ENCODE measurements around the gene SRXN1.

DNA sequence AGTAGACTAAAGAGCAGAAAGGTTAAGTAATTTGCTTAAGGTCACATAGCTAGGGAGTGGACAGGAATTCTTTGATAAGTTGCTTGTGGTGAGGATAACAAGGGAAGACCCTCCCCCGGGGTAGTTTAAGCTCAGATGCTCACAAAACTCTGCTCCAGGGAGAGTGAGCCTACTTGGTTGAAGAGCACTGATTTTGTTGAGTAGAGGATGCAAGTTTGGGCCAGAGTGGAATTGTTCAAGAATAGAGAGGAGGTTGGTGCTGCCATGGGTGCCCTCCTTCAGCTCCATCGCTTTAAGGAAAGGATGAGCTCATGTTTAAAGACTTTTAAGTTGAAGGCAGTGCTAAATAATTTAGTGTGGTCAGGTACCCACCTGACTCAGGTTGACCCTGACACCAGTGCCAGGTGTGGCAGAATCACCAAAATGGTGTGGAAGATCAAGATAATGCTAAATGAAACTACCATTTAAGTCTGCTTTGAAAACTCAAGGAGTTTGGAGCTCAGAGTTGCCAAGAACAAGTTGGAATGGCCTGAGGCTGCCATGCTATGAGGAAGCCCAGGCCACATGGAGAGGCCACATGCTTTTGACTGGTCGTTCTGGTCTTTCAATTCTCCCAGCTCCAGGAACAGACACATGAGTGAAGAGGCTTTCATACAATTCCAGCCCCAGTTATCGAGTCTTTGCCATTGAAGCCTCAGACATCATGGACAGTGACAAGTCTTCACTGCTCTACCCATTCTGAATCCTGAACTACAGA, 34.9 kb downstream of the SRXN1 start:
- TF ChIP-seq, protein P1, sequence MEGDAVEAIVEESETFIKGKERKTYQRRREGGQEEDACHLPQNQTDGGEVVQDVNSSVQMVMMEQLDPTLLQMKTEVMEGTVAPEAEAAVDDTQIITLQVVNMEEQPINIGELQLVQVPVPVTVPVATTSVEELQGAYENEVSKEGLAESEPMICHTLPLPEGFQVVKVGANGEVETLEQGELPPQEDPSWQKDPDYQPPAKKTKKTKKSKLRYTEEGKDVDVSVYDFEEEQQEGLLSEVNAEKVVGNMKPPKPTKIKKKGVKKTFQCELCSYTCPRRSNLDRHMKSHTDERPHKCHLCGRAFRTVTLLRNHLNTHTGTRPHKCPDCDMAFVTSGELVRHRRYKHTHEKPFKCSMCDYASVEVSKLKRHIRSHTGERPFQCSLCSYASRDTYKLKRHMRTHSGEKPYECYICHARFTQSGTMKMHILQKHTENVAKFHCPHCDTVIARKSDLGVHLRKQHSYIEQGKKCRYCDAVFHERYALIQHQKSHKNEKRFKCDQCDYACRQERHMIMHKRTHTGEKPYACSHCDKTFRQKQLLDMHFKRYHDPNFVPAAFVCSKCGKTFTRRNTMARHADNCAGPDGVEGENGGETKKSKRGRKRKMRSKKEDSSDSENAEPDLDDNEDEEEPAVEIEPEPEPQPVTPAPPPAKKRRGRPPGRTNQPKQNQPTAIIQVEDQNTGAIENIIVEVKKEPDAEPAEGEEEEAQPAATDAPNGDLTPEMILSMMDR (conservative IDR thresholded peaks at IDR 0.05 in 1 of 2, IDR thresholded peaks at IDR 0.05 in 1 of 2; ENCODE audit: low read depth in 1 of 2, low read length in 2 of 2) = no peak
- no peak for TF ChIP-seq EZH2 (IDR thresholded peaks at IDR 0.05; ENCODE audit: low read length, missing control alignments)
